Ovary (tissue), 3 donors: Measurements from ENCODE around the gene SGTA.

Experiments used
- EP300 ChIP-seq: sonication (generic); formaldehyde crosslinking; IDR thresholded peaks from one replicate; pipeline ENCODE4 v1.6.1; 2017; ENCODE audit warnings: antibody characterized with exemption
- POLR2A ChIP-seq: fragments of 450-650 bp; IDR thresholded peaks from one replicate; pipeline ENCODE4 v1.6.1; 2017; ENCODE audit warnings: antibody characterized with exemption, mild to moderate bottlenecking, moderate library complexity
- TF ChIP-seq, protein P1 (sequence below), 3 donors: fragments of 450-650 bp in 2 of 3; fragments of 200-600 bp in 1 of 3; IDR thresholded peaks; one replicate each; pipeline versions ENCODE4 v1.5.1 to v1.8.0; 2016 to 2022; ENCODE audit warnings: antibody characterized with exemption in 3 of 3, mild to moderate bottlenecking in 1 of 3
- donor health status: DM: no; HTN: no; CAD: no.

DNA sequence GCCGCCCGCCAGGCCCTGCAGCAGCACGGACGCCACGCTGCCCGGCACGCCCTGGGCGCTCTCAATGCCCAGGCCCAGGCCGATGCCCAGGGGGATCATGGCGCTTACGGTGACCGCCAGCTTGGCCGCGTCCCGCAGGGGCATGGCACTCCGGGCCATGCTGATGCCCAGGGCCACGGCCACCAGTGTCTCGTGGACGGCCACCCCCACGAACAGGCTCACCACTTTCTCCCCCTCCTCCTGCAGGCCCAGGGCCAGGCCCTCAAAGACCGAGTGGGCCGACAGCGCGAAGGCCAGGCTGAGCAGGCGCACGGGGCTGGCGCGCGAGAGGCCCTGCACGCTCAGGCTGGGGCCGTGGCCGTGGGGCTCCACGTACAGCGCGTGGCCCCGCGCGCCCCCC, 50.2 kb downstream of the SGTA start:
- TF ChIP-seq, protein P1, sequence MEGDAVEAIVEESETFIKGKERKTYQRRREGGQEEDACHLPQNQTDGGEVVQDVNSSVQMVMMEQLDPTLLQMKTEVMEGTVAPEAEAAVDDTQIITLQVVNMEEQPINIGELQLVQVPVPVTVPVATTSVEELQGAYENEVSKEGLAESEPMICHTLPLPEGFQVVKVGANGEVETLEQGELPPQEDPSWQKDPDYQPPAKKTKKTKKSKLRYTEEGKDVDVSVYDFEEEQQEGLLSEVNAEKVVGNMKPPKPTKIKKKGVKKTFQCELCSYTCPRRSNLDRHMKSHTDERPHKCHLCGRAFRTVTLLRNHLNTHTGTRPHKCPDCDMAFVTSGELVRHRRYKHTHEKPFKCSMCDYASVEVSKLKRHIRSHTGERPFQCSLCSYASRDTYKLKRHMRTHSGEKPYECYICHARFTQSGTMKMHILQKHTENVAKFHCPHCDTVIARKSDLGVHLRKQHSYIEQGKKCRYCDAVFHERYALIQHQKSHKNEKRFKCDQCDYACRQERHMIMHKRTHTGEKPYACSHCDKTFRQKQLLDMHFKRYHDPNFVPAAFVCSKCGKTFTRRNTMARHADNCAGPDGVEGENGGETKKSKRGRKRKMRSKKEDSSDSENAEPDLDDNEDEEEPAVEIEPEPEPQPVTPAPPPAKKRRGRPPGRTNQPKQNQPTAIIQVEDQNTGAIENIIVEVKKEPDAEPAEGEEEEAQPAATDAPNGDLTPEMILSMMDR (IDR thresholded peaks at IDR 0.05): no peak
- TF ChIP-seq EP300 (no peak), POLR2A (no peak)
